Activated CD8-positive, alpha-beta memory T cell treated with anti-CD3 and anti-CD28 coated beads, Interleukin-2, amount 50 U/mL, for 48 hours (primary cell): ENCODE measurements around the gene CATSPER3.

ENCODE experiments used
- DNase-seq: peaks from one replicate; pipeline ENCODE4 v3.0.0-alpha.2; 2020

The CATSPER3 gene

DNA sequence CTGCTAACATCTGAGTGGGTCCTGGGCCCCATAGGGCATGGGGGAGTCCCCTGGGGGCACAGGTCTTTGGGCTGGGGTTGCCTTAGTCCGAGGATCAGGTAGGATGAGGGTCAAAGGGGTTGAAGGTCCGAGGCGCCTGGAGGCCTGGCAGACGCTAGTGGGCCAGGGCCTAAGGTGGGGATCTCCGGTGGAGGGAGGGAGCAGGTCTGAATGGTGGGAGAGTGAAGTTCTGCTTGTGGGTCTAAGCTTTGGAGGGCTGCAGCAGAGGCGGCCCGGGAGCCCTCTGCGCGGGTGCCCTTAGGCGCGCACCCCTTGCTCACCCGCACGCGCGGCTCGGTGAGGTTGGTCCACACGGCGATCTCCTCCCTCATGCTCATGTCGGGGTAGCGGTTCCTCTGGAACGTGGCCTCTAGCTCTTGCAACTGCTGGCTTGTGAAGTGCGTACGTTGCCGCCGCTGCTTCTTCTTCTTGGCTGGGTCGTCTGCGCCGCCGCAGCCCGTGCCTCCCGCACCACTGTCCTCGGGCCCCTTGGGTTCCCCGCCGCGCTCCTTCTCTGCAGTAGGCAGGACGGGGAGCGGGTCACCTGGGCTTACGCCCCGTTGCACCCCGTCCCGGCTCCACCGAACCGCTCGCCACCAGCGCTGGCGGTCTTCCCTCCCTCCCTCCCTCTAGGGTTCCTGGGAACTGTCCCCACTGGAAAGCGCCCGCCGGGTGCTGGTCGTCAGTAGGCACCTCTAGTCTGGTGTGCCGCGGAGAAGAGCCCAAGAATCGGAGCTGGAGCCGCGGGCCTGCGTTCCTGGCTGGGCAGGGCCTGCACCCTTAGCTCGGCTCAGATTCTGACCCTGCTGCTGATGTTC is 63.5 kb downstream of the CATSPER3 start:
- DNase-seq, result no peak

DNA sequence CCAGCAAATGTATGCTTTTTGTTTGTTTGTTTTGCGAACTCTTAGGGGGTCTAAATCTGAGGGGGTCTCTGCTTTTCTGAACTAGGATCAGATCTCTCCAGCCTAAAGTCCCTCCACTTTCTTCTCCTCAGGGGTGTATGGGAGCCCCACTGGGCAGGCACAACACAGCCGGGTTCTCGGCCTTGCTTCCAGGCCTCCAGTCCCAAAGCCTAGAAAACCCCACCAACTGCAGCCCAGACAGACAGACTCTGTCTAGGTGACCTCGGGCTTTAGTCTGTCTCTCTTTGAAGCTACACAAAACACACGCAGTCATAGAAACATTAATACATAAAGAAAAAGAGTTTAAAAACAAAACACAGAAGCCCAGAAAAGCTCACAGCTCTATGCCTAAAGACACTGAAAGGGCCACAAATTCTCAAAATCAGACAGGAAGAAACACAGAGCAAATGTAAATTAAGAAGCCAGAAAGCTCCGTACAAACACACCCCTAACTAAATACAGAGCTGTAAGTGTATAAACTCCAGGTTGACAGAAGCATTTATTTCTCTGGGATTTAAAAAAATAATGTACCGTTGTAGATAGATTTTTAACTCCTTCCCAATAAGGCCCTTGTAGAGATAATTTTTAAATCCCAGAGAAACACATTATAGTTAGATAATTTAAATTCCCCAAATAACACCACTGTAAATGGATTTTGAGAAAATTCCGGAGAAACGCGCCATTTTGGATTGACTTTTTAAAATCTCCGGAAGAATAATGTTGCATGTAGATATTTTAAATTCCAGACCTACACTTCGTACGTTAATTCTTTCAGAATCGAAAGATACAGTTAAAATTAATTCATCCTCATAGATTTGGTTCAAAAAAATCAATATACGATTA is 64.3 kb downstream of the CATSPER3 start:
- DNase-seq, result no peak

DNA sequence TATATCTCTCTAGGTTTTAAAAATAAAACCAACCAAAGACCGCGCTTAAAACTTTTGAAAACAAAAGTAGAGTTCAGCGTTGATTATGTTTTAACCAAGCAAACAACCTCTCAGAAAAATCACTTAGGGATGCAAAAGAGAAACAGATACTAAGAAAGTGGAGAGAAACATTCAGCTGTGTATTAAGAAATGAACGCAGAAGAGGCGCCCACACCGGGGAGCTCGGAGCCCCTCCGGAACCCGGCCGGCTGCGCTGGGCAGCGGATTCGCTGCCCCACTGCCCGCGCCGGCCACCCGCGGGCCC is 64.9 kb downstream of the CATSPER3 start:
- DNase-seq, result no peak

DNA sequence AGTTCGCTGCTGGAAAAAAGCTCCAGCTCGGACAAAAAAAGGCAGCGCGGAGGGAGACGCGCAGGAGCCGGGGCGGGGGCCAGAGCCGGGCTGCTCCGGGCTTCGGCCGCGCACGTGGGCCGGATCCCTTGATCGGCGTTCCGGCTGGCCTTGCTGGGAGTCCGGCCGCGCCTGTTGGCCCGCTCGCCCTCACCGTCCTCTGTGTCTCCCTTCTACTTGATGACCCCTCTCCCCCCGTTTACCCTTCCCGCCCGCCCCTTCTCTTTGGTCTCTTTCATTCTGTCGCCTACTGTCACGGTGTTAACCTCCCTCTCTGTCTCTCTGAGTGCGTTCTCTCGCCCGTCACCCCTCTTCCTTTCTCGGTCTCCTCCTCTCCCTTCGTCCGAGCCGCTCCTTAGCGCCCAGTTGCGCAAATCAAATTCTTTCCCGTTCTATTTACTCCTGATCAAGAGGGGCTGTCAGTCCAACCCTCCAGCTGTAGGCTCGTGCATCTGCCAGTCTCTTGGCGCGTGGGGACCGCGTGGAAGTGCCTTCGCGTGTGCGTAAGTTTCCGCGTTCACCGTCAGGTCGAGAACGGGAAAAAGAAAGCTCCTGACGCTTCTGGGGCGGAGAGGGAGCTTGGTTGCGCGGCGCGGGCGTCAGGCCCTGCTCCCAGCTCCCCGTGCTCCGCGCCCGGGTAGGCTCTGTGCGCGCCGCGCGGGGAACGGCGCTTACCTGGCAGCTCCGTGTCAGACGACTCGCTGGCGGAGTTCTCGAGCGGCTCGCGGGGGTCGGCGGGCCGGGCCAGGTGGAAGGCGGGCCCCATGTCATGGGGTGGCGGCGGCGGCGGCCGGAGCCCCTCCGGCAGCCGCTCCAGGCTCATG is 65.5 kb downstream of the CATSPER3 start:
- no peak for DNase-seq

GRCh38 chr5:135033901-135034235 is 66.2 kb downstream of the CATSPER3 start, which contains the start of gene PITX1:
TSS of gene PITX1 (minus strand) at chr5:135034228. CDS start at chr5:135033881, 347 bp downstream.
- DNase-seq, result no peak

- DNase-seq, result no peak
Measured at GRCh38 chr5:135034236-135034962, 66.7 kb downstream of the CATSPER3 start.

- no peak for DNase-seq
Measured at GRCh38 chr5:135034963-135035677, 67.4 kb downstream of the CATSPER3 start.

DNA sequence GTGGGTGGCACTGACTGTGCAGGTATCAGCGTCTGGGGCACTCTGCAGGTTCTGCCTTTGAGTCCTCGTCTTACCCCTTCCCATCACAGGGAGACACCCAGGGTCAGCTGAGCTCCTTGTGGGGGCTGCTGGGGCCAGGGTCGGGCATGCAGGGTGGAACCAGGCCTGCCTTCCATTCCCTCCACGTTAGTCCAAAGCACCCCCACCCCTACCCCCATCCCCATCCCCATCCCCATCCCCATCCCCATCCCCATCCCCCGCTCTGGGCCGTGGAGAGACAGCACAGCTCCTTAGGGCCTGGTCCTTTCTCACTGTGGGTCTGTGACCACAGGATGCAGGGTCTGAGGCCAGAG is 67.9 kb downstream of the CATSPER3 start:
- DNase-seq, result no peak

- DNase-seq, result no peak
Measured at GRCh38 chr5:135036405-135036804, 68.7 kb downstream of the CATSPER3 start.

DNA sequence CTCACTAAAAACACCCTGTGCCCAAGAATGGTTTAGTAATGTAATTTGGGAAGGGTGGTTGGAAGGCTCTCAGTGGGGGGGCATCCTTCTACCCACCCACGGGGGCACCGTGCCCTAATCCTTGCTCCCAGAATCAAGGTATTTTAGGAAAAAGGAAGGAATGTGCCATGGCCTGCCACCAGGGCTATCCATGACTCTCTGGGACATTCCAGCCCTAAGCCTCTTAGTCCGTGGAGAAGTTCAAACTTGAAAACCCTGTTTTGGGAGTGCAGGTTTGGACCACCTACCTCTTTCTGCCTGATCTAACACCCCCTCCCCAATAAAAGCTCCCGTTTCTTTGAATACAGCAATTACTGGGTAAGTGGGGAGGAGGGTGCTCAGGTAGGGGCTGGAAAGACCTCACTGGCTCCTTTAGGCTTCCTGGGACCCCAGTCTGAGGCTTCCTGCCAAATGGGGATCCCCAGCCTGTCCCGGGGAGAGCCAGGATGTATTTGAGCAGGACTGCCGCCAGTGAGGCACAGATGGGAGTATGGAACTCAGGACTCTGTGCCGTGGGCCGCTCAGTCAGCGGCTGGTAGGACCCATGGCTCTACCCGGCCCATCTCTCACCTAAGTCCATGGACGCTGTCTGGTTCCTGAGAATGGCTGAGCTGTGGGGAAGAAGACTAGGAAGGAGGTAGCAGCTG is 70.0 kb downstream of the CATSPER3 start:
- DNase-seq, result no peak

DNA sequence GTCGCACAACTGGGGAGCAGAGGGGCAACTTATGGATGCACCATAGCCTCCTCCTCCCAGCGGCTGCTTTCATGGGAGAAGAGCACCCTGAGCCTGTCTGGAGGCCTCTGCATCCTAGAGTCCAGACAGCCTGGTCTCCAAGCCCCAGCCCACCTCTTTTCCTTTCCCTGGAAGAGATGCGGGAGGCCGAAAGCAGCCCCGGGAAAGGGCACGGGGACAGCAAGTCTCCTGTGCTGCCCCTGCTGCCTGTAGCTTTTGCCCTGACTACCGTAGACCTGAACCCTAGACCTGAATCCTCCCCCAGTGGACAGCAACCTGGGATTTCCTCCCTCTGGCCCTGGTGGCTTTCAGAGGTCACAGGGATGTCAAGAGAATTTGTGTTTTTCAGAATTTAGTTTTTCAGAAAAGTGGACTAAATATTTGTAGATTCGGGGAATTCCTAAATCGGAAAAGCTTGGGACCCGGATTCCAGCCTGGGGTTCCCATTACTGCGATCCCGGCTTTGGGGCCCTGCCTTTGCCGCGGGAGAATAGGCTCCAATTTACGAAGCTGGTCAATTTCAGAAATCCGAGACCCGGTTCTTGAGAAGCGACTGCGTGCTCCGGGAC is 70.6 kb downstream of the CATSPER3 start:
- no peak for DNase-seq

GRCh38 chr5:135038813-135039270 is 71.1 kb downstream of the CATSPER3 start:
- DNase-seq, result no peak

GRCh38 chr5:135039271-135040033 is 71.7 kb downstream of the CATSPER3 start:
- no peak for DNase-seq

DNA sequence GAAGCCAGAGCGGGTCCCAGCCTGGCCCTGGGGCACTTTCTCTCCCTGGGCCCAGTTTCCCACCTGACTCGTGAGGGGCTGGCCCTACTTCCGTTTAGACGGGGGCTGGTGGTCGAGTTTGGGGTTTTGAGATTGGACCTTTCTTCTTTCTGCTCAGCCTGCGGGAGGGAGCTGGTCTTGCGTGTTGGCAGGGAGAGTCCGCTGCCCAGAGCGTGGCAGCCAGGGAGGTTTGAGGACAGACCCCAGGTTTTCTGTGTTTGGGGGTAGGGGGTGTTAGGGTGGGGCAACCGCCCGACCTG is 72.3 kb downstream of the CATSPER3 start:
- no peak for DNase-seq

DNA sequence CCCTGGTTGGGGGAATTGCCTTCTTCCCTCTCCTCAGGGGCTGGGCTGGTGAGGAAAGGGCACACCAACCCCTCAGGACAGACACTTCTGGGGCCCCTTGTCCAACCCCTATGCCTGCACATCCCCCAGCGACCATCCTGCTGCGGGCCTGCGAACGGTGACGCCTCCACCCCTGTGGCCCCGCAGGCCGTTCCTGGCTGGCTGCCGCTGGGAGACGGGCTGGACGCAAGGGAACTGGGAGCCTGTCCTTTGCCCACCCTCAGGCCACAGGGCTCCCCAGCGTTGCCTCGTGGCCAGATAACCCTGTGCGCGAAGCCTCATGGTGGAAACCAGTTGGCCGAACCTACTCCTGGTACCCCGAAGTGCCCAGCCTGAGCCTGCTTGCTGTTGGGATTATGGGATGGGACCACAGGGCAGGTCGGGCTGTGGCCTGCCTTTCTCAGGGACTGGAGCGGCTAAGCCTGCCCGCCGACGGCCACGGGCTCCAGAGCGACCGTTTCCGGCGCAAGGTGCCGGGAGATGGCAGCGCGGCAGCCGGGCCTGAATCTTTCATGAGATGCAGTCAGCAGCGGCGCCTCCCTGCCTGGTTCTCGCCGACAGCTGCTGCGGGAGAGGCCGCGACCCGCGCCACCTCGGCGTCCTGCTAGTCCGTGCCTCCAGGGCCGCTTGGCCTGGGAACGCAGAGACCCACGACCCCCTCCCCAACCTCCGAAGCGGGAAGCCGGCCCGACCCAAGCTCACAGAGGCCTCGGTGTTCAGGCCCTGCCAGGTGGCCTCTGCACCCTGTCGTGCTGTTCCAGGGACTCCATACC is 72.8 kb downstream of the CATSPER3 start:
- no peak for DNase-seq

- DNase-seq, result no peak
Measured at GRCh38 chr5:135041145-135041587, 73.5 kb downstream of the CATSPER3 start.

DNA sequence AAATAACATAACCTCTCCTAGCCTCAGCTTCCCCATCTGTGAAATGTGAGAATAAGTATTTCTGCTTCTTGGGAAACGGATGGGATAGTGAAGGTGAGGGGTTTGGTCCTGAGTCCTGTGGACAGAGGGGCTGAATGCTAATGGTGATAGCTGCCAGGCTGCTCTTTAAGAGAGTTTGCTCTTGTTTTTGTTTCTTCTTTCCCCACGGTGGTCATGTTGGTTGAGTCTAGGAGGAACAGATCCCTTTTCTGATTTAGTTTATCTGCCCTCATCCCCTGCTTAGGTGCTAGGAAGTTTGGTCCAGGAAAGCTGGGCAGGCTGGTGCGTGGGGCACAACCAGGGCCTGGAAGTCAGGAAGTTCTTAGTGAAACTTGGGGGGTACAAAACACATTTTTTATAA is 74.0 kb downstream of the CATSPER3 start:
- no peak for DNase-seq

- DNase-seq, result no peak
Measured at GRCh38 chr5:135042595-135042994, 74.9 kb downstream of the CATSPER3 start.

GRCh38 chr5:135045488-135045887 is 77.8 kb downstream of the CATSPER3 start:
- no peak for DNase-seq
